Right lobe of liver (tissue), 4 donors: Measurements from ENCODE around the gene TFB2M.

Experiments used
- CTCF ChIP-seq, 4 donors: fragments of 200-600 bp in 3 of 4; fragments of 450-650 bp in 1 of 4; IDR thresholded peaks; one replicate each; pipeline versions ENCODE4 v1.5.1 to v1.8.0; 2016 to 2022; ENCODE audit warnings: antibody characterized with exemption in 4 of 4, mild to moderate bottlenecking in 2 of 4
- POLR2A ChIP-seq: fragments of 450-650 bp; IDR thresholded peaks from one replicate; pipeline ENCODE4 v1.6.1; 2017; ENCODE audit warnings: antibody characterized with exemption, mild to moderate bottlenecking
- donor health status: DM: no; HTN: no; CAD: no.
- donor health status: DM: no; HTN: no; CAD: no.
- donor health status: DM: no; HTN: yes; CAD: no.

GRCh38 chr1:246544001-246544400 is 22.1 kb downstream of the TFB2M start:
- TF ChIP-seq CTCF (IDR thresholded peaks at IDR 0.05) (no peak), POLR2A (no peak)
